Endothelial cell (in vitro differentiated cells): ENCODE measurements around the gene PSMD10. TPM values are rescaled to one million over a fixed set of nuclear protein-coding genes. Genes with fewer than 3 reads are reported as not detected.

ENCODE experiments used
- DNase-seq: peaks from one replicate; pipeline ENCODE4 v3.0.0; 2021; ENCODE audit warnings: low spot score
- H3K27ac Mint-ChIP-seq: one replicate; pipeline ENCODE4 v1.8.0; 2021; ENCODE audit warnings: mixed read lengths, inconsistent platforms; ENCODE audit not compliant: unreplicated experiment
- H3K27me3 Mint-ChIP-seq: one replicate; pipeline ENCODE4 v1.8.0; 2021; ENCODE audit warnings: mild to moderate bottlenecking, moderate library complexity, mixed read lengths, inconsistent platforms; ENCODE audit not compliant: unreplicated experiment
- H3K36me3 Mint-ChIP-seq: one replicate; pipeline ENCODE4 v1.8.0; 2021; ENCODE audit warnings: mild to moderate bottlenecking, low read depth, mixed read lengths, inconsistent platforms; ENCODE audit not compliant: unreplicated experiment
- H3K4me1 Mint-ChIP-seq: one replicate; pipeline ENCODE4 v1.8.0; 2021; ENCODE audit warnings: mild to moderate bottlenecking, mixed read lengths, inconsistent platforms; ENCODE audit not compliant: unreplicated experiment
- H3K4me3 Mint-ChIP-seq: one replicate; pipeline ENCODE4 v1.8.0; 2021; ENCODE audit warnings: mild to moderate bottlenecking, mixed read lengths, inconsistent platforms; ENCODE audit not compliant: unreplicated experiment
- H3K9me3 Mint-ChIP-seq: one replicate; pipeline ENCODE4 v1.8.0; 2021; ENCODE audit warnings: mixed read lengths, inconsistent platforms; ENCODE audit not compliant: unreplicated experiment
- total RNA-seq: library from RNA; stranded (reverse); fragmentation: NEBNext Ultra II Directional; extraction: Animal tissue kit (Norgen Biotek cat#: 25700); gene quantifications from one replicate; pipeline ENCODE4 v1.2.1, GENCODE V29; 2021; ENCODE audit not compliant: unreplicated experiment
- TF ChIP-seq, protein P1 (sequence below): fragments of 200-600 bp; sonication (generic); IDR thresholded peaks from one replicate; pipeline ENCODE4 v1.5.0; 2021; ENCODE audit warnings: antibody characterized with exemption; ENCODE audit not compliant: unreplicated experiment

The PSMD10 gene
- total RNA-seq, 1 donor from 2014 or later = 49.2 TPM

DNA sequence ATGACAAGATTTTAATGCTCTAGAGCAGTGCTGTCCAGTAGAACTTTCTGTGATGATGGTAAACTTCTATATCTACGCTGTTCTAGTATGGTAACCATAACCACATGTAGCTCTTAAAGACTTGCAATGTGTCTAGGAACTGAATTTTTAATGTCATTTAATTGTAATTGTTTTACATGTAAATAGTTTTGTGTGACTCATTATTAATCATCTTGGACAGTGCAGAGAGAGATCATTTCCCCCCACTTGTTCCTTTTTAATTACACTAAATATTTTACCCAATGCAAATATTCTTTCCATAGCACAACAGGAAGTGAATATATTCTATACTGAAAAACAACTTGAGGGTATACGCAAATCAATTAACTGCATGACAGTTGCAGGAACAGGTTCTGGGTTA, 6.0 kb upstream of the PSMD10 start:
- DNase-seq = no peak
- H3K9me3 Mint-ChIP-seq = no peaks in the 10 kb centered on the region
- H3K4me3 Mint-ChIP-seq = no peak overlapping the region
- H3K27me3 Mint-ChIP-seq = no peaks in the 10 kb centered on the region
- no peaks in the 10 kb centered on the region for H3K4me1 Mint-ChIP-seq
- H3K27ac Mint-ChIP-seq = no peak overlapping the region
- TF ChIP-seq, protein P1, sequence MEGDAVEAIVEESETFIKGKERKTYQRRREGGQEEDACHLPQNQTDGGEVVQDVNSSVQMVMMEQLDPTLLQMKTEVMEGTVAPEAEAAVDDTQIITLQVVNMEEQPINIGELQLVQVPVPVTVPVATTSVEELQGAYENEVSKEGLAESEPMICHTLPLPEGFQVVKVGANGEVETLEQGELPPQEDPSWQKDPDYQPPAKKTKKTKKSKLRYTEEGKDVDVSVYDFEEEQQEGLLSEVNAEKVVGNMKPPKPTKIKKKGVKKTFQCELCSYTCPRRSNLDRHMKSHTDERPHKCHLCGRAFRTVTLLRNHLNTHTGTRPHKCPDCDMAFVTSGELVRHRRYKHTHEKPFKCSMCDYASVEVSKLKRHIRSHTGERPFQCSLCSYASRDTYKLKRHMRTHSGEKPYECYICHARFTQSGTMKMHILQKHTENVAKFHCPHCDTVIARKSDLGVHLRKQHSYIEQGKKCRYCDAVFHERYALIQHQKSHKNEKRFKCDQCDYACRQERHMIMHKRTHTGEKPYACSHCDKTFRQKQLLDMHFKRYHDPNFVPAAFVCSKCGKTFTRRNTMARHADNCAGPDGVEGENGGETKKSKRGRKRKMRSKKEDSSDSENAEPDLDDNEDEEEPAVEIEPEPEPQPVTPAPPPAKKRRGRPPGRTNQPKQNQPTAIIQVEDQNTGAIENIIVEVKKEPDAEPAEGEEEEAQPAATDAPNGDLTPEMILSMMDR = no peak
- no peaks in the 10 kb centered on the region for H3K36me3 Mint-ChIP-seq

DNA sequence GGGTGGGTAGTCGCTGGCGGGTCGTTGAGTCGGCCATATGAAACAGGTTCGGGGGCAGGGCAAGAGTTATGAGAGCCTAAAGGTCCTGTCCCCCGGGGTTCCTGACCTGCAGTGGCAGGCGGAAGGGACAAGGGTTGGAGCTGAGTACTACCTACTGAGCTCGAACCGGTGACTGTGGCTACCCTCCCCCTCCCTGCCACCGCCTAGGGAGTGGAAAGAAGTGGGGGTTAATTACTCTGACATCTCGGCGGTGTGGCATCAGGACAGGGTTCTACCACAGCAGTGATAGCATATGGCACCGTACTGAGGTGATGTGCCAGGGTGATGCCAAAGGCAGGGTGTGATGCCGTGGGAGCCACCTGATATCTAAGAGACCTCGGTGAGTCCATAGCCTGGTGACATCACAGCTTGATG, 543 bp upstream of the PSMD10 start:
- Mint-ChIP-seq H3K9me3 (no peaks in the 10 kb centered on the region), H3K27ac (no peak overlapping the region), H3K4me3 (no peak overlapping the region), H3K36me3 (no peaks in the 10 kb centered on the region), H3K27me3 (no peaks in the 10 kb centered on the region), H3K4me1 (peaks cover 2% of the 10 kb centered on the region)
- TF ChIP-seq, protein P1 = no peak
- DNase-seq = no peak

DNA sequence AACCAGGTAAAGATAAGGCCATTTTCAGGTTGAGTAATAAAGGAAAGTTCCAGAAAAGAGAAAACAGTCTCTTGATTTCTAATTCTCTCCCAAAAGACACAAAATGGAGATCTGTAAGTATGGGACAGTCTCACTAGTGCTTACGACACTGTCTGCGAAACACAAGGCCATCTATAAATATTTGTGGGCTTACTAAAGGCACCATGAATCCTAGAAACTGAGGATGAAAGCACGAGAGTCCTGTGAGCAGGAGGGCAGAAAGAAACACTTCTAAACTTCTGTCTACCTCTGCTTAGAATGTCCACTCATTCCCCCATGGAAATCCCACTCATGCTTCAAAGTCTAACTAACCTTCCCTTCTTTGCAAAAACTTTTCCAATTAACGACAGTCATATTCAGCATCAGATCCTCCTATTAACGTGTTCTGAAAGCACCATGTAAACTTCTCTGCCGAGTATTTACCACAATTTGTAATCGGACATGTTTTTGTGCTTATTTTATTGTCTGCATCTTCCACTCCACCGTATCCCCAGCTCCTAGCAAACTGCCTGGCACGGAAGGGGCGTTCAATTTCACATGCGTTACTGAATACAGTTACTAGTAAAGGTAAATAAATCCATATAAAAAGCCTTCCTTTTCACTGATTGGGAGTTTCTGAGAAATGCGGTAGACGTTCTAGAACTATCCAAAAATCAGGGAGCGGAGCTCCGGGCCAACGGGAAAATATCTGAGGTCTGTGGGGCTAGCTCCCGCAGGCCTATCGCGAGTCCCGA, 665 bp downstream of the PSMD10 start:
- TF ChIP-seq, protein P1 = no peak
- H3K36me3 Mint-ChIP-seq = no peaks in the 10 kb centered on the region
- no peaks in the 10 kb centered on the region for H3K27me3 Mint-ChIP-seq
- H3K4me1 Mint-ChIP-seq = peaks cover 2% of the 10 kb centered on the region
- H3K4me3 Mint-ChIP-seq = no peak overlapping the region
- no peak for DNase-seq
- H3K27ac Mint-ChIP-seq = no peak overlapping the region
- no peaks in the 10 kb centered on the region for H3K9me3 Mint-ChIP-seq

DNA sequence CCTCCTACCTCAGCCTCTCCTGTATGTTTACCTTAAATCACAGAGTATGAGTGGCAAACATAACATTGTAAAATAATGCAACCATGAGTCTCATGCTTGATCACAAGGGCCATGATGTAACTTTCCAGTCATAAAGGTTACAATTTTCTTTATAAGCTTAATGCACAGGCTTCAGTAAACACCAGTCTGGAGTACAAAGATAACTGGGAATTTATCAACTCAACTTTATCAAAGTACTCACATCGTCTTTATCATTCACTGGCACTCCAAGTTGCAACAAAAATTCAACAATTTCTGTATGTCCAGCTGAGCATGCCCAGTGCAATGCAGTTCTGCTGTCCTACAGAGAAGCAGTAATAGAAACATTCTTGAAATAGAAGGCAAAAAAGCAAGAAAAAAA, 2.8 kb downstream of the PSMD10 start:
- Mint-ChIP-seq H3K4me3 (no peak overlapping the region), H3K9me3 (no peaks in the 10 kb centered on the region), H3K4me1 (peaks cover 2% of the 10 kb centered on the region), H3K36me3 (peaks cover 4% of the 10 kb centered on the region), H3K27ac (no peak overlapping the region), H3K27me3 (no peaks in the 10 kb centered on the region)
- TF ChIP-seq, protein P1 = no peak
- no peak for DNase-seq

DNA sequence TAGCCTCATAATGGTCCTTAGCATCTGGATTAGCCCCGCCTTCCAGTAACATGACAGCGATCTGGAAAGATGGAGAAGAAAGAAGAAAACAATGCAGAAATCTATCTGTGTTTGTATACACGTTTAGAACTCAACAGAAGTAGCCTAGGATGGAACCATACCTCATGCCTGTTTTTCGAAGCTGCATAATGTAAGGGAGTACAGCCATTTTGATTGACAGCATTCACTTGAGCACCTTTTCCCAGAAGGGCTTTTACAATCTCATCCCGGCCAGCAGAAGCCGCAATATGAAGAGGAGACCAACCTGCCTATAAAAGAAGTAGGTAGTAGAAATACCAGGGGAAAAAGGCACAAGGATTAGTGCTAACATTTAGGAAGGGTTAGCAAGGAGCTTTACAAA, 3.5 kb downstream of the PSMD10 start:
- DNase-seq = no peak
- Mint-ChIP-seq H3K4me3 (no peak overlapping the region), H3K4me1 (peaks cover 2% of the 10 kb centered on the region), H3K36me3 (peaks cover 4% of the 10 kb centered on the region), H3K9me3 (no peaks in the 10 kb centered on the region), H3K27me3 (no peaks in the 10 kb centered on the region), H3K27ac (no peak overlapping the region)
- TF ChIP-seq, protein P1 = no peak
